Right atrium auricular region (tissue), 2 donors: ENCODE results near the gene SIPA1. TPM values are rescaled to one million over a fixed set of nuclear protein-coding genes. Genes with fewer than 3 reads are reported as not detected.

Experiments
- DNase-seq: peaks from one replicate; pipeline ENCODE4 v3.0.0-alpha.2; 2019; ENCODE audit warnings: low spot score
- H3K27ac ChIP-seq, 2 donors: fragments of 200-600 bp; sonication (generic); 1 replicate in 1 of 2; 2 replicates in 1 of 2; pipeline ENCODE4 v1.5.1; 2016 to 2019
- H3K27me3 ChIP-seq, 2 donors: fragments of 200-600 bp; sonication (generic); one replicate each; pipeline versions ENCODE4 v1.5.1 to v1.6.0; 2017 to 2019
- H3K36me3 ChIP-seq: fragments of 200-600 bp; sonication (generic); one replicate; pipeline ENCODE4 v1.5.1; 2016
- H3K4me1 ChIP-seq, 2 donors: fragments of 200-600 bp; sonication (generic); one replicate each; pipeline versions ENCODE4 v1.5.1 to v1.6.0; 2017 to 2019
- H3K4me3 ChIP-seq, 2 donors: fragments of 200-600 bp; sonication (generic); 1 replicate in 1 of 2; 2 replicates in 1 of 2; pipeline ENCODE4 v1.5.1; 2017 to 2019; ENCODE audit warnings: mild to moderate bottlenecking in 1 of 2, moderate library complexity in 1 of 2
- H3K9me3 ChIP-seq, 2 donors: fragments of 200-600 bp; sonication (generic); one replicate each; pipeline ENCODE4 v1.5.1; 2019
- CTCF ChIP-seq, 2 donors: fragments of 200-600 bp; sonication (generic); IDR thresholded peaks; one replicate each; pipeline ENCODE4 v1.5.1; 2019; ENCODE audit warnings: antibody characterized with exemption in 2 of 2
- total RNA-seq, 2 donors: library from RNA; depleted of rRNA; stranded (reverse); fragments of >200 nt; gene quantifications; one replicate each; pipeline ENCODE4 v1.1.0, GENCODE V29; 2016

The SIPA1 gene
- total RNA-seq, 2 donors from 2014 or later, result 14.5 to 29.6 TPM

GRCh38 chr11:65641297-65642013 is 3.6 kb downstream of the SIPA1 start:
- H3K36me3 ChIP-seq, result peaks cover 15% of the 10 kb centered on the region

GRCh38 chr11:65642014-65642671 is 4.2 kb downstream of the SIPA1 start:
- Histone ChIP-seq H3K4me1 (peaks cover 0 to 49% of the 10 kb centered on the region in 2 donors), H3K27me3 (no peaks in the 10 kb centered on the region), H3K9me3 (no peaks in the 10 kb centered on the region), H3K4me3 (no peak overlapping the region), H3K36me3 (peaks cover 8% of the 10 kb centered on the region), H3K27ac (no peak overlapping the region)
- TF ChIP-seq CTCF (IDR thresholded peaks at IDR 0.05), result no peak
- no peak for DNase-seq

More at GRCh38 chr11:65641297-65642013, 3.6 kb downstream of the SIPA1 start:
- H3K27me3 ChIP-seq, result no peaks in the 10 kb centered on the region
- no peak for DNase-seq
- peak overlapping the region in 1 of 2 donors; percentile 62 for H3K27ac ChIP-seq
- H3K4me3 ChIP-seq, result peak overlapping the region in 1 of 2 donors; percentile 18
- no peak for TF ChIP-seq CTCF (IDR thresholded peaks at IDR 0.05)
- no peaks in the 10 kb centered on the region for H3K9me3 ChIP-seq
- peaks cover 0 to 55% of the 10 kb centered on the region in 2 donors for H3K4me1 ChIP-seq

- Histone ChIP-seq H3K9me3 (no peaks in the 10 kb centered on the region), H3K4me3 (no peak overlapping the region), H3K4me1 (peaks cover 0 to 36% of the 10 kb centered on the region in 2 donors), H3K36me3 (peaks cover 12% of the 10 kb centered on the region), H3K27ac (no peak overlapping the region), H3K27me3 (no peaks in the 10 kb centered on the region)
- no peak for DNase-seq
- TF ChIP-seq CTCF (IDR thresholded peaks at IDR 0.05), result no peak
These were observed 6.1 kb downstream of the SIPA1 start for GRCh38 chr11:65643971-65644370.

GRCh38 chr11:65644837-65645236 is 6.9 kb downstream of the SIPA1 start:
- H3K9me3 ChIP-seq, result no peaks in the 10 kb centered on the region
- H3K4me1 ChIP-seq, result peaks cover 0 to 27% of the 10 kb centered on the region in 2 donors
- H3K27ac ChIP-seq, result no peak overlapping the region
- no peak for TF ChIP-seq CTCF (IDR thresholded peaks at IDR 0.05)
- DNase-seq, result no peak
- H3K4me3 ChIP-seq, result no peak overlapping the region
- peaks cover 21% of the 10 kb centered on the region for H3K36me3 ChIP-seq
- H3K27me3 ChIP-seq, result no peaks in the 10 kb centered on the region

GRCh38 chr11:65645710-65646109 is 7.8 kb downstream of the SIPA1 start:
- Histone ChIP-seq H3K27ac (no peak overlapping the region), H3K27me3 (no peaks in the 10 kb centered on the region), H3K9me3 (no peaks in the 10 kb centered on the region), H3K36me3 (peaks cover 29% of the 10 kb centered on the region), H3K4me1 (peaks cover 0 to 21% of the 10 kb centered on the region in 2 donors), H3K4me3 (no peak overlapping the region)
- TF ChIP-seq CTCF (IDR thresholded peaks at IDR 0.05), result no peak
- no peak for DNase-seq
